ENCODE results near the gene PNPLA6.

The PNPLA6 gene

DNA sequence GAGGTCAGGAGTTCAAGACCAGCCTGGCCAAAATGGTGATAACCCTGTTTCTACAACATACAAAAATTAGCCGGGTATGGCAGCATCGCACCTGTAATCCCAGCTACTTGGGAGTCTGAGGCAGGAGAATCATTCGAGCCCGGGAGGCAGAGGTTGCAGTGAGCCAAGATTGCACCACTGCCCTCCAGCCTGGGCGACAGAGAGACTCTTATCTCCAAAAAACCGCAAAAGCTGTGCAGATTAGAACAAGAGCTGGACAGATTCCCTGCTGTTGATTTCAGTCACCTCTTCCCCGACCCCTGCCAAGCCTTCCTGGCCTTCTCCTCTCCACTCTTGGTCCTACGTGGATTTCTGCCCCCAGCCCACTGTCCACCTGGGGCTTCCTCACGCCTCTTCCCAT is 68.4 kb downstream of the PNPLA6 start:
- Mint-ChIP-seq H3K9me3 (no peaks in the 10 kb centered on the region), H3K27me3 (ENCODE audit: low read depth) (no peaks in the 10 kb centered on the region), H3K4me1 (ENCODE audit: low read depth) (no peaks in the 10 kb centered on the region), H3K27ac (no peak overlapping the region), H3K36me3 (ENCODE audit: low read depth) (no peaks in the 10 kb centered on the region), H3K4me3 (no peak overlapping the region)

DNA sequence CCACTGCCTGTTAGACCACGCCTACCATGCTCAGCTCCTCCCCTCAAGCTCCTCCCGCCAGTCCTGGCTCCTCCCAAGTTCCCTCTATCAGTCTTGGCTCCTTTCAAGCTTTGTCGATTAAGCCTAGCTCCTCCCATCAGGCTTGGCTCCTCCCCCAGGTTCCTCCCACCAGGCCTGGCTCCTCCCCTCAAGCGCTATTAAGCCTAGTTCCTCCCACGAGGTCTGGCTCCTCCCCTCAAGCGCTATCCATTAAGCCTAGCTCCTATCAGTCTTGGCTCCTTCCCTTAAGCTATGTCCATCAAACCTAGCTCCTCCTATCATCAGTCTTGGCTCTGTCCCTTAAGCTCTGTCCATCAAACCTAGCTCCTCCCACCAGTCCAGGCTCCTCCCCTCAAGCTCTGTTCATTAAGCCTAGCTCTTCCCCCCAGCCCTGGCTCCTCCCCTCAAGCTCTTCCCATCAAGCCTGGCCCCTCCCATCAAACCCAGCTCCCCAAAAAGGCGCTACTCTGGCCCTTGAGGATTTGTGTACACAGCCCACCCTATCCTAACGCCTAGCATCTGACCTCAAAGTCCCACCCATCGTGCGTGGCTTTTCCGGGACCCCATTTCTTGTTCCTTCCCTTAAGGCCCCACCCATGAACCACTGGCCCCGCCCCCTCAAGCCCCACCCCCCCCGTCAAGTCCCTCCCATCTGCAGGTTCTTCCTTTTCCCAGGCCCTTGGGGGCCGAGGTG is 70.1 kb downstream of the PNPLA6 start:
- Mint-ChIP-seq H3K4me1 (ENCODE audit: low read depth) (no peaks in the 10 kb centered on the region), H3K27ac (no peak overlapping the region)

DNA sequence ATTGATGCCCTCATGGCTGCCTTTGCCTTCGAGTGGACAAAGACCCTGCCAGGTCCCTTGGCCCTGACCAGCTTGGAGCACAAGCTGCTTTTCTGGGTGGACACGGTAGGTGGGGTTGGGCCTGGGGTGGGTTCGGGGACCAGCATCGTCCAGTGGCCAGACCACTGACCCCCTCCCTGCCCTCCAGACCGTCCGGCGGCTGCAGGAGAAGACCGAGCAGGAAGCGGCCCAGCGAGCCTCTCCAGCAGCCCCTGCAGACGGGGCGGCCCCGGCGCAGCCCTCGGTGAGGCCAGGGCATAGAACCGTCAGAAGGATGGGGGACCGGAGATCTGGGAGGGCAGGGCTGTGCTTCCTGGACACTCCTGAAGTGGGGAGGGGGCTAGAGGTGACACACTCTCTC is 70.8 kb downstream of the PNPLA6 start:
- Mint-ChIP-seq H3K4me3 (no peak overlapping the region), H3K36me3 (ENCODE audit: low read depth) (no peaks in the 10 kb centered on the region), H3K4me1 (ENCODE audit: low read depth) (no peaks in the 10 kb centered on the region), H3K27me3 (ENCODE audit: low read depth) (no peaks in the 10 kb centered on the region), H3K27ac (no peak overlapping the region), H3K9me3 (no peaks in the 10 kb centered on the region)

More for the DNA sequence above, 70.1 kb downstream of the PNPLA6 start:
- Mint-ChIP-seq H3K4me3 (no peak overlapping the region), H3K27me3 (ENCODE audit: low read depth) (no peaks in the 10 kb centered on the region), H3K9me3 (no peaks in the 10 kb centered on the region), H3K36me3 (ENCODE audit: low read depth) (no peaks in the 10 kb centered on the region)

DNA sequence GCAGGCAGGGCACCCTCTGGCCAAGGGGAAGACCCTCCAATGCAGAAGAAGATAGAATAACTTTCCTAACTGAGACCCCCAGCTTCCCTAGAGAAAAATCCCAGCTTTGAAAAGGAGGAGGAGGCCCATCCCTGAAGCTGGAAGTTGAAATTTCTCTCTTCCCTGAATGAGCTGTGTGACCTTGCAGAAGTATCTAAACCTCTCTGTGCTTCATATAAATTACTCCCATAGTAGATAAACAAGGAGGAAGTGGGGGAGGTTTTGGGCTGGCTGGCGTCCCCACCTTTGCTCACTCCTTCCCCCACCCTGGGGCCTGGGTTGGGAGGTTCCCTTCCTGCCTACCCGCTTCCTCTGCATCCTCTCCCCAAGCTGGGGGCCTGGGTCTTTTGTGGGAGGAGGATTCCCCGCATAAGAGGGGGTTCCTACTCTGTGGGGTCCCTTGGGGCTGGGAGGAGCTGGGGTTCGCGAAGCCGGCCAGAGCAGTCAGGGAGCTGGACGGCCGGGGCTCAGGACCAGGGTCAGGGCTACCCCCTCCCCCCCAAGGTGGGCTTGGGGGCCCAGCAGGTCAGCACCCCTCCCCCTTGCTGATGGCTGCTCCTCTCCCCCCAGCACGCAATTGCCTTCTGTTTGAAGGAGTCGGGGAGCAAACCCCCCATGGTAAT is 71.8 kb downstream of the PNPLA6 start:
- Mint-ChIP-seq H3K27me3 (ENCODE audit: low read depth) (no peaks in the 10 kb centered on the region), H3K4me3 (no peak overlapping the region), H3K36me3 (ENCODE audit: low read depth) (no peaks in the 10 kb centered on the region), H3K9me3 (no peaks in the 10 kb centered on the region), H3K4me1 (ENCODE audit: low read depth) (no peaks in the 10 kb centered on the region), H3K27ac (no peak overlapping the region)

DNA sequence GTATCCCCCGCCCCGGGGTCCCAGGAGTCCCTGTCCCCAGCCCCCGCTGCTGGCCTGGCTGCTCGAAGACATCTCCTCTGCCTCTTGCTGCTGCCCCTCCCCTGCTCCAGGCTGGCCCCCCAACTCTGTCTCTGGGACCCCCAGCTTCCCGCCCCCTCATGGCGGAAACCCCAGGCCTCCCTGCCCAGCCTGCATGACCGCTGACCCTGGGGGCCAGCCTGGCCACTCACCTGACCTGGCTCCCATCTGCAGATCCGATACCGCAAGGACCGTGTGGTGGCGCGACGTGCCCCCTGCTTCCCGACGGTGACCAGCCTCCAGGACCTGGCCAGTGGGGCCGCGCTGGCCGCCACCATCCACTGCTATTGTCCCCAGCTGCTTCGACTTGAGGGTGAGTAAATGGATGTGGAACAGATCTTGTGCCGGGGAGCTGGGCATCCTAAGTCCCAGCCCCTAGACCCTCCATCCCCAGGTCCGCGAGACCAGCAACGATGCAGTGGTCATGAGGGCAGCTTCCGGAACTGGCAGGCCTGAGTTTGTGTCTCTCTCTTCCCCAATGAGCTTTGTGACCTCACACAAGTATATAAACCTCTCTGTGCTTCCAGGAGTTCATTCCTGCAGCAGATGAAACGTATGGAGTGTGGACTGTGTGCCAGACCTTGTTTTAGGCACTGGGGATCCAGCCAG is 72.5 kb downstream of the PNPLA6 start:
- no peaks in the 10 kb centered on the region for H3K27me3 Mint-ChIP-seq (ENCODE audit: low read depth)
- no peak overlapping the region for H3K4me3 Mint-ChIP-seq
- no peaks in the 10 kb centered on the region for H3K9me3 Mint-ChIP-seq
- H3K36me3 Mint-ChIP-seq (ENCODE audit: low read depth) = no peaks in the 10 kb centered on the region
- no peak overlapping the region for H3K27ac Mint-ChIP-seq
- H3K4me1 Mint-ChIP-seq (ENCODE audit: low read depth) = no peaks in the 10 kb centered on the region

DNA sequence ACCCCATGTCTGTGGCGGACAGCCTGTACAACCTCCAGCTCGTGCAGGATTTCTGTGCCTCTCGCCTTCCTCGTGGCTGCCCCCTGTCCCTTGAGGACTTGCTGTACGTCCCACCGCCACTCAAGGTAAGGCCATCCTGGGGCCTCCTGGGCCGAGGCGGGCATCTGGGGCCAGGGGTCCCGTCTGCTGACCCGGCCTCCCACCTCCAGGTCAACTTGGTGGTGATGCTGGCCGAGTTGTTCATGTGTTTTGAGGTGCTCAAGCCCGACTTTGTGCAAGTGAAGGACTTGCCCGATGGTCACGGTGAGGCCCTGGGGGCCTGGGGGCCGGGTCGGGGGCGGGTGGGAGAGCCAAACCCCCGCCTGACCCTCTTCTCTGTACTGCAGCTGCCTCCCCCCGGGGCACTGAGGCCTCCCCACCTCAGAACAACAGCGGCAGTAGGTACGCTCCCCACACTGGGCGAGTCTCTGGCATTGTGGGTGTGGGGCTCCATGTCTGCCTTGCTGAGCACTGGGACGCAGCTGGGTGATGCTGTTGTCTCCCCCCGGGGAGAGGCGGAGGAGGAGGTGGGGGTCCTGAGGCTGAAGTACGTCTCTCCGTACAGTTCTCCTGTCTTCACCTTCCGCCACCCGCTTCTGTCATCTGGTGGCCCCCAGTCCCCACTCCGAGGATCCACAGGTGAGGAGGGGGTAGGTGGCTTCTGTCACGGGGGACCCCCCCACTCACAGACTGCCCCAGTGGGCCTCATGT is 75.1 kb downstream of the PNPLA6 start:
- H3K27ac Mint-ChIP-seq = no peak overlapping the region
- no peaks in the 10 kb centered on the region for H3K27me3 Mint-ChIP-seq (ENCODE audit: low read depth)
- no peak overlapping the region for H3K4me3 Mint-ChIP-seq
- H3K9me3 Mint-ChIP-seq = no peaks in the 10 kb centered on the region
- no peaks in the 10 kb centered on the region for H3K36me3 Mint-ChIP-seq (ENCODE audit: low read depth)
- H3K4me1 Mint-ChIP-seq (ENCODE audit: low read depth) = no peaks in the 10 kb centered on the region

Measured in T-helper 1 cell treated with Interleukin-12 subunit alpha and Interleukin-12 subunit beta and Interleukin-4 antibody, amounts not matched to agents 30 μg/mL and 1 μg/mL, for 36 hours (primary cell).